Erythroblast (primary cell): ENCODE measurements around the gene HPX.
A peak's percentile ranks its signal among the peaks of the same experiment; 100 is the strongest.

Source experiments
- DNase-seq, 2 experiments: peaks; one replicate each; lab custom pipeline; 2025; lab: John Stamatoyannopoulos, UW
- GATA1 ChIP-seq: IDR thresholded peaks from 2 replicates; pipeline ENCODE4 v1.6.1; 2011; ENCODE audit warnings: low read depth, mild to moderate bottlenecking, control low read depth, low read length, moderate library complexity
- POLR2A ChIP-seq: IDR thresholded peaks from 2 replicates; pipeline ENCODE4 v1.6.1; 2011; ENCODE audit warnings: mild to moderate bottlenecking, low read length

Gene HPX

GRCh38 chr11:6452219-6452618, 11.4 kb upstream of the HPX start:
- no peak for DNase-seq

GRCh38 chr11:6448574-6448973, 7.8 kb upstream of the HPX start:
- TF ChIP-seq GATA1 (no peak), POLR2A (no peak)
- no peak for DNase-seq

More at GRCh38 chr11:6452219-6452618, 11.4 kb upstream of the HPX start:
- TF ChIP-seq GATA1 (no peak), POLR2A (no peak)

DNA sequence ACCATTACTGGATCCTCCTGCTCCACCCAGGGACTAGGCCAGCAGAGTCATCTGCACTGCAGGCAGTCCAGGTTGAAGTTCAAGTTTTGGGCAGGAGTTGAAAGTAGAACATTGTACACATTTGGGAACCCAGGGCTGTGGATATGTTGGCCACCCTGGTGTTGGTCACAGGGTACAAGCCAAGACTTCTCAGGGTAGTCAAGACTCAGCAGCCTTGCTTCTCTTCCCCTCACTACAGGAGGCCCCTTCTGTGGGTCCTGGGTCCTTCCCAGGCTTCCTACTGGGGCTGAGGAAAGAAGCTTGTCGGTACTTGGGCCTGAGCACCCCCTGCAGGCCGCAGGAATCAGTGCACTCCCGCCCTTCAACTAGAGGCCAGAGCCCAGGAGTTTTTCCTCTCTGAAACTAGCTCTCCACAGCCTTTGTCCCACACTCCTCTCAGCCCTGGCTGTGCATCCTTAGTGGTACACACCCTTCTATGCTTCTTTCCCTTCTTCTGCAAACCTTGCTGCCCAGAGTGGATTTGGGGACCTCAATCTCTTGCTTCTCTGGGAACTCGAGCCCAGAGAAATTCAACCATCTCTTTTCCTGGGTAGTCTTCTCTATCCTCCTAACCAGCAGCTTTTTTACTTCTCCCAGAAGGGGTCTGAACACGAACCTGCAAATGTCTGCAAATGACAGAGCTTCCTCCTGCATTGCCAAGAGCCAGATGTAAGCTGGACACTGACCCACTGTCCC, 2.6 kb upstream of the HPX start:
- peak; percentile 57 to 73 for DNase-seq
- TF ChIP-seq GATA1 (no peak), POLR2A (no peak)

- TF ChIP-seq GATA1 (no peak), POLR2A (no peak)
- DNase-seq = no peak
Observed at GRCh38 chr11:6442441-6442840, 1.7 kb upstream of the HPX start.

DNA sequence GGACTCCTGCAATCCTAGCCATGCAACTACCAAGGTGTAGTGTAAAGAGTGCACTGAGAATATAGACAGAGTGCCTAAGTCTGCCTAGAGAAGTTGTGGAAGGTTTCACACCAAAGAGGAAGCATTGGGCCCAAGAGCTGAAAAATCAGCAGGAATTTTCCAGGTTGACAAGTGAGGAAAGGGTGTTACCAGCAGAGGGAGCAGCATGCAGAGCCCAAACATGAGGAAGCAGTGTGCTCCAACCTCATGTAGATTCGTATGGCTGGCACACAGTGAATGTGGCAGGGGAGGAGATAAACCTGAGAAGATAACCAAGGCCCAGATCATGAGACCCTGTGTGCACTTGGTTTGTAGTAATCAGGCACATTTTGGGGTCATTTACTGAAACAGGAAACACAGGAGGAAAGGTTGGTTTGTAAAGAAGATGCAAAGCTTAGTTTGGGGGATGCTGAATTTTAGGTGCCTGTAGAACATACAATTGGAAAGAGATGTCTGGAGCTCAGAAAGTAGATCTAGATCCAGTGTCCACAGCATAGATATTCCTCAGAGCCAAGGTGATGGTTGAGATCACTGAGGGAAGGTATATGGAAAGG, 1.7 kb downstream of the HPX start:
- peak; percentile 77 to 80 for DNase-seq
- TF ChIP-seq GATA1 (no peak), POLR2A (no peak)

GRCh38 chr11:6437993-6438392, 2.8 kb downstream of the HPX start:
- DNase-seq = no peak
- no peak for TF ChIP-seq GATA1

GRCh38 chr11:6437423-6437822, 3.4 kb downstream of the HPX start:
- DNase-seq = no peak
- TF ChIP-seq GATA1 = no peak
- TF ChIP-seq POLR2A = no peak

- DNase-seq = no peak
- TF ChIP-seq GATA1 (no peak), POLR2A (no peak)
Observed at GRCh38 chr11:6433998-6434660, 6.7 kb downstream of the HPX start.

GRCh38 chr11:6431861-6432260, 8.9 kb downstream of the HPX start:
- no peak for TF ChIP-seq POLR2A
- TF ChIP-seq GATA1 = no peak

GRCh38 chr11:6427516-6427915, 13.3 kb downstream of the HPX start:
- no peak for TF ChIP-seq GATA1
- no peak for TF ChIP-seq POLR2A
- DNase-seq = no peak

More at GRCh38 chr11:6431861-6432260, 8.9 kb downstream of the HPX start:
- no peak for DNase-seq

DNA sequence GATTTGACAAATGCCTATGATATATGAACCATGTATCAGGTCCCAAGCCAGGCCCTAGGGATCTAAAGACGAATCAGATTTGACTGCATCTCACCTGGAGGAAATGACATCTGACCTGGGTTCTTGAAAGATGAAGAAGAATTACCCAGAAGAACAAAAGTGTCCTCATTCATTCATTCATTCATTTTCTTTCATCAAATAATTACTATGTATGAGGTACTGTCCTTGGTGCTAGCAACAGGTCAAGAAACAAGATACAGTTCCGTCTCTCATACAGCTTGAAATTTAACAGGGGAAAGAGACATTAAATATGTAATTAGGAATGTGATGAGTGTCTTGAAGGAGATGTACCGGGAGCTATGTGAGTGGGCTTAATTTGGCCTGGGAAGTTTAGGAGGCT, 20.1 kb downstream of the HPX start:
- no peak for DNase-seq
- TF ChIP-seq POLR2A (no peak), GATA1 (no peak)

DNA sequence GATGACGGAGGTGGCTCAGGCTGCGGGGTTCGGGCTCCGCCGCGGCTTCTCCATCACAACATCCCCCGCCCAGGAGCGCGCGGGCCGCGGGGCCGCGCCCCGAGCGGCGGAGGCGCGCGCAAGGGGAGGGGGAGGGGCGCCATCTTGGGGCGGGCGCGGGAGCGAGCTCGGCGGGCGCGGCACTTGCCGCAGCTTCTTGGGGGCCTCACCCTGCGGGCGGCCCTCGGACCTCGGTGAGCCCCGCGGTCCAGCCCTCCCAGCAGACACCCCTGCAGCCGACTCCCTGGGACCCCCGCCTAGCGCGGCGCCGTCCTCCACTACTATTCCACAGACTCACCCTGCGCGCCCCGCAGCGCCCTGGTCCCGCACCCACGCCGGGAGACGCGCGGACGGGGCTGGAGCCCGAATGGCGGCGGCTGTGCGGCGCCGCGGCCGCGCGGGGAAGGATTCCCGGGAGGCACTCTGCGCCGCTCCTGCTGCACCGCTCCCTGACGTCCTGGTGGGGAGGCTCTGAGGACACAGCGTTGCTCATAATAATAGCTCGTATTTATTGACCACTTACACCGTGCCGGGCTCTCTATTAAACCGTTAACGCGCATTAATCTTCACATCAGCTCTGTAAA, 21.7 kb downstream of the HPX start, which contains the start of gene APBB1:
Gene APBB1 (minus strand): TSS at position 86 of the 623 bp plus-strand sequence. CDS start 7,747 bp downstream, outside the sequence.
- no peak for TF ChIP-seq GATA1
- peak; percentile 74 to 84 for DNase-seq

GRCh38 chr11:6418557-6419008, 22.2 kb downstream of the HPX start:
- DNase-seq = no peak
- TF ChIP-seq POLR2A (no peak), GATA1 (no peak)
